Measurements from ENCODE around the gene LARGE1. TPM values are rescaled to one million over a fixed set of nuclear protein-coding genes. Genes with fewer than 3 reads are reported as not detected.

LARGE1 gene
- 13.0 TPM for polyA plus RNA-seq (2013, experiment 1 of 2)
- 12.8 TPM for polyA plus RNA-seq (2013, experiment 2 of 2)

- no peaks in the 10 kb centered on the region for H3K36me3 ChIP-seq (replicated peaks in 1 of 2; ENCODE audit: control insufficient read depth in 2 of 2, insufficient read depth in 2 of 2, low read length in 2 of 2)
- H3K4me2 ChIP-seq (ENCODE audit: insufficient read depth, low read length, poor library complexity, severe bottlenecking) = peak within 1 kb of the TSS; percentile 89
- peak within 1 kb of the TSS; percentile 89 for H3K23ac ChIP-seq (ENCODE audit: low read depth, low read length, poor library complexity)
- H4K8ac ChIP-seq (ENCODE audit: low read depth, low read length) = no peak within 1 kb of the TSS
- peak within 1 kb of the TSS; percentile 95 for H2AFZ ChIP-seq (ENCODE audit: low read length)
- H3K79me1 ChIP-seq (ENCODE audit: low read depth, low read length) = peaks cover 5% of the 10 kb centered on the region
- no peak within 1 kb of the TSS for H3K4ac ChIP-seq (ENCODE audit: low read length)
- peak within 1 kb of the TSS; percentile 93 for H2BK12ac ChIP-seq (ENCODE audit: low read length)
- peak; percentile 27 for DNase-seq (ENCODE audit: low spot score)
- H3K27ac ChIP-seq (replicated peaks; ENCODE audit: low read length) = peak within 1 kb of the TSS; percentile 81
- H2AK5ac ChIP-seq (ENCODE audit: low read depth, low read length) = peak within 1 kb of the TSS; percentile 46
- peak within 1 kb of the TSS; percentile 99 for H3K18ac ChIP-seq (ENCODE audit: low read length)
- peaks cover 10 to 17% of the 10 kb centered on the region in 2 donors for H3K4me1 ChIP-seq (ENCODE audit: control insufficient read depth in 2 of 2, insufficient read depth in 1 of 2, low read depth in 1 of 2, low read length in 2 of 2)
- H2BK15ac ChIP-seq (ENCODE audit: low read length) = peak within 1 kb of the TSS; percentile 96
- peak within 1 kb of the TSS; percentile 56 to 85 for H3K4me3 ChIP-seq (ENCODE audit: low read length in 2 of 2)
- no peaks in the 10 kb centered on the region for H3K9me3 ChIP-seq (replicated peaks in 1 of 2; ENCODE audit: control insufficient read depth in 2 of 2, insufficient read depth in 1 of 2, low read depth in 1 of 2, low read length in 2 of 2)
- H2BK120ac ChIP-seq (ENCODE audit: low read depth, low read length) = peak within 1 kb of the TSS; percentile 97
- H2BK5ac ChIP-seq (ENCODE audit: low read length) = peak within 1 kb of the TSS; percentile 90
- peak within 1 kb of the TSS; percentile 80 for H3K9ac ChIP-seq (ENCODE audit: low read depth, low read length, poor library complexity)
- H3K14ac ChIP-seq (ENCODE audit: low read length) = peak within 1 kb of the TSS; percentile 99
- no peak within 1 kb of the TSS for H4K91ac ChIP-seq (ENCODE audit: low read depth, low read length, poor library complexity)
- WGBS, 2 donors (ENCODE audit: extremely low coverage in 2 of 2, insufficient read length in 2 of 2, insufficient replicate concordance in 1 of 2) = no CpG with 5 or more reads among the region's 47 CpGs
- H3K27me3 ChIP-seq (ENCODE audit: control insufficient read depth in 3 of 3, insufficient read depth in 3 of 3, low read depth in 1 of 3, low read length in 3 of 3) = no peaks in the 10 kb centered on the region
Measured at GRCh38 chr22:33920197-33920540, at the start of gene LARGE1. TSS of gene LARGE1 (minus strand) at chr22:33920476.

GRCh38 chr22:33969045-33969444 is 48.8 kb upstream of the LARGE1 start:
- Histone ChIP-seq H4K8ac (ENCODE audit: low read depth, low read length) (no peak overlapping the region), H2BK5ac (ENCODE audit: low read length) (no peak overlapping the region), H3K4me2 (ENCODE audit: insufficient read depth, low read length, poor library complexity, severe bottlenecking) (no peak overlapping the region), H4K91ac (ENCODE audit: low read depth, low read length, poor library complexity) (no peak overlapping the region), H3K79me1 (ENCODE audit: low read depth, low read length) (no peaks in the 10 kb centered on the region), H3K18ac (ENCODE audit: low read length) (no peak overlapping the region), H2BK12ac (ENCODE audit: low read length) (no peak overlapping the region), H3K27me3 (ENCODE audit: control insufficient read depth in 3 of 3, insufficient read depth in 3 of 3, low read depth in 1 of 3, low read length in 3 of 3) (no peaks in the 10 kb centered on the region), H3K23ac (ENCODE audit: low read depth, low read length, poor library complexity) (no peak overlapping the region), H3K36me3 (replicated peaks in 1 of 2; ENCODE audit: control insufficient read depth in 2 of 2, insufficient read depth in 2 of 2, low read length in 2 of 2) (no peaks in the 10 kb centered on the region), H3K14ac (ENCODE audit: low read length) (no peak overlapping the region), H3K9ac (ENCODE audit: low read depth, low read length, poor library complexity) (no peak overlapping the region), H3K4ac (ENCODE audit: low read length) (no peak overlapping the region), H2AFZ (ENCODE audit: low read length) (no peak overlapping the region), H2BK120ac (ENCODE audit: low read depth, low read length) (no peak overlapping the region), H3K9me3 (replicated peaks in 1 of 2; ENCODE audit: control insufficient read depth in 2 of 2, insufficient read depth in 1 of 2, low read depth in 1 of 2, low read length in 2 of 2) (no peaks in the 10 kb centered on the region), H3K4me1 (ENCODE audit: control insufficient read depth in 2 of 2, insufficient read depth in 1 of 2, low read depth in 1 of 2, low read length in 2 of 2) (peaks cover 0 to 6% of the 10 kb centered on the region in 2 donors), H2AK5ac (ENCODE audit: low read depth, low read length) (no peak overlapping the region), H2BK15ac (ENCODE audit: low read length) (no peak overlapping the region), H3K4me3 (ENCODE audit: low read length in 2 of 2) (no peak overlapping the region), H3K27ac (replicated peaks; ENCODE audit: low read length) (no peak overlapping the region)
- DNase-seq (ENCODE audit: low spot score) = no peak

GRCh38 chr22:33964121-33964520 is 43.8 kb upstream of the LARGE1 start:
- Histone ChIP-seq H2AK5ac (ENCODE audit: low read depth, low read length) (no peak overlapping the region), H3K79me1 (ENCODE audit: low read depth, low read length) (no peaks in the 10 kb centered on the region), H3K36me3 (replicated peaks in 1 of 2; ENCODE audit: control insufficient read depth in 2 of 2, insufficient read depth in 2 of 2, low read length in 2 of 2) (no peaks in the 10 kb centered on the region), H3K14ac (ENCODE audit: low read length) (no peak overlapping the region), H2AFZ (ENCODE audit: low read length) (no peak overlapping the region), H2BK5ac (ENCODE audit: low read length) (no peak overlapping the region), H3K4me3 (ENCODE audit: low read length in 2 of 2) (no peak overlapping the region), H3K4me2 (ENCODE audit: insufficient read depth, low read length, poor library complexity, severe bottlenecking) (no peak overlapping the region), H2BK12ac (ENCODE audit: low read length) (no peak overlapping the region), H3K23ac (ENCODE audit: low read depth, low read length, poor library complexity) (no peak overlapping the region), H3K9ac (ENCODE audit: low read depth, low read length, poor library complexity) (no peak overlapping the region), H3K27me3 (ENCODE audit: control insufficient read depth in 3 of 3, insufficient read depth in 3 of 3, low read depth in 1 of 3, low read length in 3 of 3) (no peaks in the 10 kb centered on the region), H3K18ac (ENCODE audit: low read length) (no peak overlapping the region), H3K9me3 (replicated peaks in 1 of 2; ENCODE audit: control insufficient read depth in 2 of 2, insufficient read depth in 1 of 2, low read depth in 1 of 2, low read length in 2 of 2) (no peaks in the 10 kb centered on the region), H4K91ac (ENCODE audit: low read depth, low read length, poor library complexity) (no peak overlapping the region), H3K4ac (ENCODE audit: low read length) (no peak overlapping the region), H4K8ac (ENCODE audit: low read depth, low read length) (no peak overlapping the region), H3K4me1 (ENCODE audit: control insufficient read depth in 2 of 2, insufficient read depth in 1 of 2, low read depth in 1 of 2, low read length in 2 of 2) (no peaks in the 10 kb centered on the region), H2BK120ac (ENCODE audit: low read depth, low read length) (no peak overlapping the region), H3K27ac (replicated peaks; ENCODE audit: low read length) (no peak overlapping the region), H2BK15ac (ENCODE audit: low read length) (no peak overlapping the region)
- no CpG with 5 or more reads among the region's 1 CpG for WGBS, 2 donors (ENCODE audit: extremely low coverage in 2 of 2, insufficient read length in 2 of 2, insufficient replicate concordance in 1 of 2)
- no peak for DNase-seq (ENCODE audit: low spot score)

- no peak overlapping the region for H3K4me3 ChIP-seq (ENCODE audit: low read length in 2 of 2)
- no peaks in the 10 kb centered on the region for H3K79me1 ChIP-seq (ENCODE audit: low read depth, low read length)
- H3K36me3 ChIP-seq (replicated peaks in 1 of 2; ENCODE audit: control insufficient read depth in 2 of 2, insufficient read depth in 2 of 2, low read length in 2 of 2) = no peaks in the 10 kb centered on the region
- H3K9ac ChIP-seq (ENCODE audit: low read depth, low read length, poor library complexity) = no peak overlapping the region
- no peak overlapping the region for H2BK15ac ChIP-seq (ENCODE audit: low read length)
- H2BK12ac ChIP-seq (ENCODE audit: low read length) = no peak overlapping the region
- WGBS, 2 donors (ENCODE audit: extremely low coverage in 2 of 2, insufficient read length in 2 of 2, insufficient replicate concordance in 1 of 2) = no CpG with 5 or more reads among the region's 7 CpGs
- no peak overlapping the region for H3K4me2 ChIP-seq (ENCODE audit: insufficient read depth, low read length, poor library complexity, severe bottlenecking)
- no peak overlapping the region for H2AK5ac ChIP-seq (ENCODE audit: low read depth, low read length)
- no peak overlapping the region for H2BK5ac ChIP-seq (ENCODE audit: low read length)
- H3K18ac ChIP-seq (ENCODE audit: low read length) = no peak overlapping the region
- DNase-seq (ENCODE audit: low spot score) = no peak
- no peaks in the 10 kb centered on the region for H3K27me3 ChIP-seq (ENCODE audit: control insufficient read depth in 3 of 3, insufficient read depth in 3 of 3, low read depth in 1 of 3, low read length in 3 of 3)
- H2BK120ac ChIP-seq (ENCODE audit: low read depth, low read length) = no peak overlapping the region
- H4K91ac ChIP-seq (ENCODE audit: low read depth, low read length, poor library complexity) = no peak overlapping the region
- H3K4ac ChIP-seq (ENCODE audit: low read length) = no peak overlapping the region
- H3K9me3 ChIP-seq (replicated peaks in 1 of 2; ENCODE audit: control insufficient read depth in 2 of 2, insufficient read depth in 1 of 2, low read depth in 1 of 2, low read length in 2 of 2) = no peaks in the 10 kb centered on the region
- H4K8ac ChIP-seq (ENCODE audit: low read depth, low read length) = no peak overlapping the region
- no peaks in the 10 kb centered on the region for H3K4me1 ChIP-seq (ENCODE audit: control insufficient read depth in 2 of 2, insufficient read depth in 1 of 2, low read depth in 1 of 2, low read length in 2 of 2)
- H3K14ac ChIP-seq (ENCODE audit: low read length) = no peak overlapping the region
- H2AFZ ChIP-seq (ENCODE audit: low read length) = no peak overlapping the region
- no peak overlapping the region for H3K23ac ChIP-seq (ENCODE audit: low read depth, low read length, poor library complexity)
- no peak overlapping the region for H3K27ac ChIP-seq (replicated peaks; ENCODE audit: low read length)
Measured at GRCh38 chr22:33962409-33962808, 42.1 kb upstream of the LARGE1 start.
